ENCODE results near the gene CCDC187. TPM values are rescaled to one million over a fixed set of nuclear protein-coding genes. Genes with fewer than 3 reads are reported as not detected.

Gene CCDC187
- total and polyA plus RNA-seq, 2 of the 13 experiments (the other 11 are each of a cell fraction or from before 2014, with no cell fraction given) = 0.03 to 0.13 TPM

DNA sequence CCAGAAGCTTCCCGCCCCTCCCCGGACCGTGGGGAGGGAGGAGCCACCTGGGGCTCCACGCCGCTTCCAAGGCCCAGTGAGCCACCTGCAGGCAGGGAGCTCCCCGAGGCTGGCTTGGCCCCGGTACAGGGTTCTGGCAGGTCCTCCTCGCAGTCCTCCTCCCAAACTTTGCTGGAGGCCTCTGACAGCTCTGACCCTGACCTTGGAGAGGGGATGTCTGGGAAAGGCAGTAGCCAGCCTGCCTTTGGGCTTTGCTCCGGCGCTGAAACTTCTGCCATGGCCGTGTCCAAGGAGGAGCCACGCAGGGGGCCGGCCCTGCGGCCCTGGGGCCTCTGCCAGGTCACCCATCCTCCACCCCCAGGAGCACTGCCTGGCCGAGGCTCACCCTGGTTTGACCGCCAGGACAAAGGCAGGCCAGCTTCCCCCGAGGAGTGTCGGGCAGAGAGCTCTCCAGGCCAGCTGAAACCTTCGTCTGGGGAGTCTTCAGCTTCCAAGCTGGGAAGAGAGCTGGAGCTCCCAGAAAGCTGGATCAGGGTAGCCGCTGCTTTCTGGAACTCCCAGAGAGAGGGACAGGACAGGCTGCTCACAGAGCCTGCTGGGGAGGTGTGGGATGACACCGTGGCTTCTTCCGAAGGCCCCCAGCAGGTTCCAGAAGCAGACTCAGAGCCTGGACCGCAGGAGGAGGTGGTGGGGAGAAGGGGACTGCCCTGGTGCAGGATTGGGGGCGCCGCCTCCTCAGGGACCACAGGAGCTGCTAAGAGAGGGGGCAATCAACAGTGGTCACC is 49.3 kb downstream of the CCDC187 start (continued):
- TF ChIP-seq MTF2 (CRISPR knock-in tag; IDR thresholded peaks at IDR 0.05; ENCODE audit: borderline replicate concordance) = peak; percentile 75; the same call in 1 of the 2 replicates
- TF ChIP-seq, protein P1, sequence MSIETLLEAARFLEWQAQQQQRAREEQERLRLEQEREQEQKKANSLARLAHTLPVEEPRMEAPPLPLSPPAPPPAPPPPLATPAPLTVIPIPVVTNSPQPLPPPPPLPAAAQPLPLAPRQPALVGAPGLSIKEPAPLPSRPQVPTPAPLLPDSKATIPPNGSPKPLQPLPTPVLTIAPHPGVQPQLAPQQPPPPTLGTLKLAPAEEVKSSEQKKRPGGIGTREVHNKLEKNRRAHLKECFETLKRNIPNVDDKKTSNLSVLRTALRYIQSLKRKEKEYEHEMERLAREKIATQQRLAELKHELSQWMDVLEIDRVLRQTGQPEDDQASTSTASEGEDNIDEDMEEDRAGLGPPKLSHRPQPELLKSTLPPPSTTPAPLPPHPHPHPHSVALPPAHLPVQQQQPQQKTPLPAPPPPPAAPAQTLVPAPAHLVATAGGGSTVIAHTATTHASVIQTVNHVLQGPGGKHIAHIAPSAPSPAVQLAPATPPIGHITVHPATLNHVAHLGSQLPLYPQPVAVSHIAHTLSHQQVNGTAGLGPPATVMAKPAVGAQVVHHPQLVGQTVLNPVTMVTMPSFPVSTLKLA (IDR thresholded peaks at IDR 0.05) = no peak
- no peak for TF ChIP-seq ZNF839 (CRISPR knock-in tag; IDR thresholded peaks at IDR 0.05; ENCODE audit: borderline replicate concordance)
- TF ChIP-seq ZFX (CRISPR knock-in tag; IDR thresholded peaks at IDR 0.05; ENCODE audit: low read depth) = peak; percentile 41
- TF ChIP-seq SCMH1 (CRISPR knock-in tag; IDR thresholded peaks at IDR 0.05; ENCODE audit: borderline replicate concordance) = no peak
- TF ChIP-seq ZFY (CRISPR knock-in tag; IDR thresholded peaks at IDR 0.05) = peak; percentile 39; the same call in 1 of the 2 replicates
- no peak for TF ChIP-seq MXI1 (IDR thresholded peaks at IDR 0.05; ENCODE audit: borderline replicate concordance, low read depth, low read length)
- no peak for TF ChIP-seq ZC3H13 (CRISPR knock-in tag; IDR thresholded peaks at IDR 0.05)
- peak; percentile 35 for TF ChIP-seq STAG1 (CRISPR knock-in tag; IDR thresholded peaks at IDR 0.05)
- TF ChIP-seq IKZF1 (IDR thresholded peaks at IDR 0.05) = no peak
- no peak for TF ChIP-seq GTF3A (CRISPR knock-in tag; conservative IDR thresholded peaks at IDR 0.05)
- no peak for TF ChIP-seq MIER3 (CRISPR knock-in tag; IDR thresholded peaks at IDR 0.05; ENCODE audit: borderline replicate concordance)
- no peak for TF ChIP-seq TCF7 (IDR thresholded peaks at IDR 0.05; ENCODE audit: low read depth)
- no peak for TF ChIP-seq ZNF432 (CRISPR knock-in tag; IDR thresholded peaks at IDR 0.05; ENCODE audit: borderline replicate concordance)
- TF ChIP-seq NCOA1 (CRISPR knock-in tag; IDR thresholded peaks at IDR 0.05) = 0 out of 2 replicates have a peak, but pooled peaks have one; percentile 27
- no peak for TF ChIP-seq ZNF607 (CRISPR knock-in tag; IDR thresholded peaks at IDR 0.05; ENCODE audit: borderline replicate concordance)
- TF ChIP-seq ZNF788 (CRISPR knock-in tag; IDR thresholded peaks at IDR 0.05; ENCODE audit: borderline replicate concordance) = peak; percentile 26; the same call in 1 of the 2 replicates
- no peak for TF ChIP-seq CENPX (CRISPR knock-in tag; IDR thresholded peaks at IDR 0.05)
- TF ChIP-seq, protein P2, sequence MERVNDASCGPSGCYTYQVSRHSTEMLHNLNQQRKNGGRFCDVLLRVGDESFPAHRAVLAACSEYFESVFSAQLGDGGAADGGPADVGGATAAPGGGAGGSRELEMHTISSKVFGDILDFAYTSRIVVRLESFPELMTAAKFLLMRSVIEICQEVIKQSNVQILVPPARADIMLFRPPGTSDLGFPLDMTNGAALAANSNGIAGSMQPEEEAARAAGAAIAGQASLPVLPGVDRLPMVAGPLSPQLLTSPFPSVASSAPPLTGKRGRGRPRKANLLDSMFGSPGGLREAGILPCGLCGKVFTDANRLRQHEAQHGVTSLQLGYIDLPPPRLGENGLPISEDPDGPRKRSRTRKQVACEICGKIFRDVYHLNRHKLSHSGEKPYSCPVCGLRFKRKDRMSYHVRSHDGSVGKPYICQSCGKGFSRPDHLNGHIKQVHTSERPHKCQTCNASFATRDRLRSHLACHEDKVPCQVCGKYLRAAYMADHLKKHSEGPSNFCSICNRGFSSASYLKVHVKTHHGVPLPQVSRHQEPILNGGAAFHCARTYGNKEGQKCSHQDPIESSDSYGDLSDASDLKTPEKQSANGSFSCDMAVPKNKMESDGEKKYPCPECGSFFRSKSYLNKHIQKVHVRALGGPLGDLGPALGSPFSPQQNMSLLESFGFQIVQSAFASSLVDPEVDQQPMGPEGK (CRISPR knock-in tag; IDR thresholded peaks at IDR 0.05) = peak; percentile 44
- no peak for TF ChIP-seq ZNF234 (CRISPR knock-in tag; conservative IDR thresholded peaks at IDR 0.05)
